HG03558 (cell line): ENCODE measurements around the gene SLAMF9.

Experiments
- ATAC-seq: cut with Tn5 transposase; IDR thresholded peaks from one replicate; pipeline ENCODE4 v1.9.1; 2021; ENCODE audit warnings: moderate number of reproducible peaks; ENCODE audit not compliant: unreplicated experiment; ENCODE audit errors: extremely low read depth

Gene SLAMF9

GRCh38 chr1:159947942-159948341, 6.1 kb downstream of the SLAMF9 start:
- no peak for ATAC-seq

- ATAC-seq = no peak
Measured at GRCh38 chr1:159946242-159947187, 7.5 kb downstream of the SLAMF9 start.

- no peak for ATAC-seq
Measured at GRCh38 chr1:159945483-159946241, 8.4 kb downstream of the SLAMF9 start, which contains the start of gene IGSF9. Gene IGSF9, minus strand, starts transcription at chr1:159945613. Its CDS starts 2,159 bp downstream, at chr1:159943454.

- ATAC-seq = no peak
Measured at GRCh38 chr1:159944623-159945455, 9.2 kb downstream of the SLAMF9 start.

GRCh38 chr1:159943908-159944622, 10.0 kb downstream of the SLAMF9 start:
- no peak for ATAC-seq

GRCh38 chr1:159943278-159943640, 10.8 kb downstream of the SLAMF9 start:
- ATAC-seq = no peak

- ATAC-seq = no peak
Measured at GRCh38 chr1:159942632-159943277, 11.3 kb downstream of the SLAMF9 start.

GRCh38 chr1:159941591-159942560, 12.2 kb downstream of the SLAMF9 start:
- no peak for ATAC-seq

GRCh38 chr1:159941141-159941540, 12.9 kb downstream of the SLAMF9 start:
- no peak for ATAC-seq

GRCh38 chr1:159940006-159940620, 13.9 kb downstream of the SLAMF9 start:
- no peak for ATAC-seq

- ATAC-seq = no peak
Measured at GRCh38 chr1:159939678-159940002, 14.4 kb downstream of the SLAMF9 start.

GRCh38 chr1:159938905-159939677, 14.9 kb downstream of the SLAMF9 start:
- ATAC-seq = no peak

GRCh38 chr1:159938211-159938852, 15.7 kb downstream of the SLAMF9 start:
- ATAC-seq = no peak

GRCh38 chr1:159937054-159937750, 16.8 kb downstream of the SLAMF9 start:
- ATAC-seq = no peak

GRCh38 chr1:159936273-159936904, 17.6 kb downstream of the SLAMF9 start:
- ATAC-seq = no peak
